A549 (cell line): Measurements from ENCODE around the gene FBLN5. TPM values are rescaled to one million over a fixed set of nuclear protein-coding genes. Genes with fewer than 3 reads are reported as not detected.

Experiments used
- ATAC-seq, 2 experiments: fragments of 200-7000 bp in 1 of 2; fragments of >200 bp in 1 of 2; cut with Nextera tagmentation in 1 of 2; cut with Tn5 transposase in 1 of 2; 3 replicates each; pipeline versions ENCODE4 v1.8.0 to v1.9.1; 2018 to 2020; ENCODE audit warnings: mild to moderate bottlenecking in 1 of 2, moderate library complexity in 1 of 2
- CTCF ChIA-PET: fragments of 300-600 bp; sonication (Branson Sonifier 250); formaldehyde crosslinking; extraction: SDS; loops from one replicate; lab custom pipeline; 2021; ENCODE audit warnings: antibody characterized with exemption, inconsistent platforms; lab: Yijun Ruan, JAX
- POLR2A ChIA-PET: fragments of 350-600 bp; formaldehyde crosslinking; extraction: SDS; loops from one replicate; lab custom pipeline; 2021; ENCODE audit warnings: antibody characterized with exemption, inconsistent platforms; lab: Yijun Ruan, JAX
- DNase-seq, 2 experiments: peaks; one replicate each; pipeline versions ENCODE4 v3.0.0 to v3.0.0-alpha.2; 2011 to 2016; ENCODE audit warnings: low read depth in 1 of 2, low spot score in 1 of 2
- FAIRE-seq: peaks from 2 replicates; lab custom pipeline; 2011; peaks lifted over from hg19 to GRCh38; lab: Jason Lieb, UNC
- H3K27ac ChIP-seq, 2 experiments: fragments of >200 bp; sonication (Bioruptor Twin); formaldehyde crosslinking; 3 replicates each; pipeline ENCODE4 v1.5.1; 2016 to 2017
- H3K4me1 ChIP-seq: fragments of >200 bp; sonication (Bioruptor Twin); formaldehyde crosslinking; 3 replicates; pipeline ENCODE4 v1.6.1; 2016
- H3K4me2 ChIP-seq: fragments of >200 bp; sonication (Bioruptor Twin); formaldehyde crosslinking; 3 replicates; pipeline ENCODE4 v1.6.1; 2016
- H3K4me3 ChIP-seq: fragments of >200 bp; sonication (Bioruptor Twin); formaldehyde crosslinking; 3 replicates; pipeline ENCODE4 v1.5.1; 2016
- H3K9me3 ChIP-seq: fragments of >200 bp; sonication (Bioruptor Twin); formaldehyde crosslinking; 3 replicates; pipeline ENCODE4 v1.6.1; 2016
- BCL3 ChIP-seq: fragments of >200 bp; sonication (Bioruptor Twin); formaldehyde crosslinking; IDR thresholded peaks from 3 replicates; pipeline ENCODE4 v1.6.1; 2016
- CBX8 ChIP-seq: fragments of 200-600 bp; sonication (generic); IDR thresholded peaks from 2 replicates; pipeline ENCODE4 v1.6.1; 2016
- CEBPB ChIP-seq, 2 experiments: fragments of >200 bp in 1 of 2; sonication (Bioruptor Twin) in 1 of 2; formaldehyde crosslinking in 1 of 2; IDR thresholded peaks; 2 replicates each; pipeline ENCODE4 v1.6.1; 2012 to 2016
- EHF ChIP-seq: fragments of 250-450 bp; sonication (Bioruptor Pico); IDR thresholded peaks from 2 replicates; pipeline ENCODE4 v1.5.0; 2020; ENCODE audit warnings: mild to moderate bottlenecking
- FOXS1 ChIP-seq: fragments of 250-450 bp; sonication (Bioruptor Pico); IDR thresholded peaks from 2 replicates; pipeline ENCODE4 v1.5.0; 2020; ENCODE audit warnings: mild to moderate bottlenecking, moderate library complexity
- GATA3 ChIP-seq: IDR thresholded peaks from 2 replicates; pipeline ENCODE4 v1.6.1; 2012; ENCODE audit warnings: borderline replicate concordance
- HOXB13 ChIP-seq: fragments of 250-450 bp; sonication (Bioruptor Pico); IDR thresholded peaks from 2 replicates; pipeline ENCODE4 v1.5.0; 2020; ENCODE audit warnings: low read depth, mild to moderate bottlenecking, moderate library complexity
- HOXB5 ChIP-seq: fragments of 250-450 bp; sonication (Bioruptor Pico); IDR thresholded peaks from 2 replicates; pipeline ENCODE4 v1.5.0; 2020; ENCODE audit warnings: mild to moderate bottlenecking, moderate library complexity
- JUNB ChIP-seq: fragments of >200 bp; sonication (Bioruptor Twin); formaldehyde crosslinking; IDR thresholded peaks from 2 replicates; pipeline ENCODE4 v1.6.1; 2016
- NFE2L2 ChIP-seq: fragments of 150-350 bp; conservative IDR thresholded peaks from 2 replicates; pipeline ENCODE4 v1.6.1; 2014; ENCODE audit warnings: low read length
- PBX3 ChIP-seq: IDR thresholded peaks from 2 replicates; pipeline ENCODE4 v1.6.1; 2012
- POLR2A ChIP-seq: IDR thresholded peaks from 2 replicates; pipeline ENCODE4 v1.6.1; 2012; ENCODE audit warnings: mild to moderate bottlenecking, low read length
- RARB ChIP-seq: fragments of 250-450 bp; sonication (Bioruptor Pico); IDR thresholded peaks from 2 replicates; pipeline ENCODE4 v1.8.0; 2021; ENCODE audit warnings: mild to moderate bottlenecking, moderate library complexity
- RCOR1 ChIP-seq: fragments of 150-350 bp; IDR thresholded peaks from 2 replicates; pipeline ENCODE4 v1.6.1; 2014; ENCODE audit warnings: antibody characterized with exemption, low read length, low read depth
- RFX5 ChIP-seq: fragments of 450-650 bp; IDR thresholded peaks from 2 replicates; pipeline ENCODE4 v1.7.1; 2014; ENCODE audit warnings: antibody characterized with exemption, mild to moderate bottlenecking, moderate library complexity
- SMC3 ChIP-seq: fragments of >200 bp; sonication (Bioruptor Twin); formaldehyde crosslinking; IDR thresholded peaks from 3 replicates; pipeline ENCODE4 v1.6.1; 2018; ENCODE audit warnings: inconsistent platforms
- ZNF302 ChIP-seq: fragments of 250-450 bp; sonication (Bioruptor Pico); IDR thresholded peaks from 2 replicates; pipeline ENCODE4 v1.9.0; 2021; ENCODE audit warnings: inconsistent platforms, mild to moderate bottlenecking, moderate library complexity
- ZSCAN20 ChIP-seq: fragments of 250-450 bp; sonication (Bioruptor Pico); IDR thresholded peaks from 2 replicates; pipeline ENCODE4 v1.8.0; 2022; ENCODE audit warnings: mild to moderate bottlenecking, moderate library complexity
- WGBS: methylation state at CpG from one replicate; pipeline ENCODE4 v1.1.6; 2017; ENCODE audit errors: missing lambda C conversion rate; 5-methylcytosine and 5-hydroxymethylcytosine counted together
- polyA plus RNA-seq, 4 experiments: library from polyadenylated mRNA; depleted of rRNA in 3 of 4; stranded (reverse); fragments of >200 nt; fragmentation: RNase III in 1 of 4; extraction: RNeasy Plus Mini Kit Qiagen cat#74134 plus additional on column Dnase treatment in 1 of 4; gene quantifications; 2 replicates in 3 of 4; 3 replicates in 1 of 4; pipeline ENCODE4 v1.2.3, GENCODE V29; 2011 to 2017
- TF ChIP-seq, protein P1 (sequence below): fragments of 200-600 bp; sonication (generic); IDR thresholded peaks from 2 replicates; pipeline ENCODE4 v1.6.1; 2016; ENCODE audit warnings: antibody characterized with exemption, mild to moderate bottlenecking, moderate library complexity
- TF ChIP-seq, protein P2 (sequence below): fragments of 250-450 bp; sonication (Bioruptor Pico); IDR thresholded peaks from 2 replicates; pipeline ENCODE4 v1.5.0; 2020; ENCODE audit warnings: low read depth, mild to moderate bottlenecking, moderate library complexity

The FBLN5 gene
- polyA plus RNA-seq, 2 of the 4 experiments (the other 2 are of a cell fraction), result 0.88 to 1.3 TPM

- no peaks in the 10 kb centered on the region for H3K4me1 ChIP-seq
- CTCF ChIA-PET, result no interaction called here
- H3K9me3 ChIP-seq, result no peaks in the 10 kb centered on the region
- ATAC-seq, result no peak
- no peak overlapping the region for H3K27ac ChIP-seq
- H3K4me3 ChIP-seq, result no peak overlapping the region
- TF ChIP-seq JUNB (no peak), NFE2L2 (no peak), PBX3 (no peak), RARB (CRISPR knock-in tag) (no peak), ZNF302 (CRISPR knock-in tag) (no peak), CEBPB (IDR thresholded peaks at IDR 0.05) (no peak), FOXS1 (CRISPR knock-in tag) (no peak), RFX5 (no peak), EHF (CRISPR knock-in tag) (no peak), RCOR1 (no peak)
- TF ChIP-seq, protein P1, sequence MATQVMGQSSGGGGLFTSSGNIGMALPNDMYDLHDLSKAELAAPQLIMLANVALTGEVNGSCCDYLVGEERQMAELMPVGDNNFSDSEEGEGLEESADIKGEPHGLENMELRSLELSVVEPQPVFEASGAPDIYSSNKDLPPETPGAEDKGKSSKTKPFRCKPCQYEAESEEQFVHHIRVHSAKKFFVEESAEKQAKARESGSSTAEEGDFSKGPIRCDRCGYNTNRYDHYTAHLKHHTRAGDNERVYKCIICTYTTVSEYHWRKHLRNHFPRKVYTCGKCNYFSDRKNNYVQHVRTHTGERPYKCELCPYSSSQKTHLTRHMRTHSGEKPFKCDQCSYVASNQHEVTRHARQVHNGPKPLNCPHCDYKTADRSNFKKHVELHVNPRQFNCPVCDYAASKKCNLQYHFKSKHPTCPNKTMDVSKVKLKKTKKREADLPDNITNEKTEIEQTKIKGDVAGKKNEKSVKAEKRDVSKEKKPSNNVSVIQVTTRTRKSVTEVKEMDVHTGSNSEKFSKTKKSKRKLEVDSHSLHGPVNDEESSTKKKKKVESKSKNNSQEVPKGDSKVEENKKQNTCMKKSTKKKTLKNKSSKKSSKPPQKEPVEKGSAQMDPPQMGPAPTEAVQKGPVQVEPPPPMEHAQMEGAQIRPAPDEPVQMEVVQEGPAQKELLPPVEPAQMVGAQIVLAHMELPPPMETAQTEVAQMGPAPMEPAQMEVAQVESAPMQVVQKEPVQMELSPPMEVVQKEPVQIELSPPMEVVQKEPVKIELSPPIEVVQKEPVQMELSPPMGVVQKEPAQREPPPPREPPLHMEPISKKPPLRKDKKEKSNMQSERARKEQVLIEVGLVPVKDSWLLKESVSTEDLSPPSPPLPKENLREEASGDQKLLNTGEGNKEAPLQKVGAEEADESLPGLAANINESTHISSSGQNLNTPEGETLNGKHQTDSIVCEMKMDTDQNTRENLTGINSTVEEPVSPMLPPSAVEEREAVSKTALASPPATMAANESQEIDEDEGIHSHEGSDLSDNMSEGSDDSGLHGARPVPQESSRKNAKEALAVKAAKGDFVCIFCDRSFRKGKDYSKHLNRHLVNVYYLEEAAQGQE, result no peak
- 62% methylated on average over 4 of the region's 4 CpGs for WGBS
- H3K4me2 ChIP-seq, result no peak overlapping the region
- DNase-seq, result no peak
- POLR2A ChIA-PET, result no interaction called here
- no peak for FAIRE-seq
Measured at GRCh38 chr14:91843437-91843836, 104.1 kb downstream of the FBLN5 start.

- TF ChIP-seq JUNB (no peak), HOXB13 (CRISPR knock-in tag) (no peak), HOXB5 (no peak), SMC3 (no peak)
- Histone ChIP-seq H3K4me2 (no peak overlapping the region), H3K9me3 (no peaks in the 10 kb centered on the region), H3K4me3 (no peak overlapping the region), H3K4me1 (peaks cover 10% of the 10 kb centered on the region; the same call in 2 of the 3 replicates), H3K27ac (no peak overlapping the region)
- ChIA-PET POLR2A (no interaction called here), CTCF (interaction anchor here (1.6 kb wide), 1 partner anchor 70 kb away, joined by 6 read pairs; no protein-coding TSS in a partner anchor)
- DNase-seq (no peak), ATAC-seq (no peak), FAIRE-seq (no peak)
Measured at GRCh38 chr14:91841065-91841464, 106.4 kb downstream of the FBLN5 start.

- H3K4me3 ChIP-seq, result no peak overlapping the region
- 87% methylated on average over 1 of the region's 1 CpG for WGBS
- H3K4me2 ChIP-seq, result no peak overlapping the region
- no peaks in the 10 kb centered on the region for H3K9me3 ChIP-seq
- ATAC-seq (no peak), DNase-seq (no peak), FAIRE-seq (no peak)
- CTCF ChIA-PET, result interaction anchor here (0.9 to 1.6 kb wide), 3 partner anchors 12 to 71 kb away, joined by 3 to 6 read pairs (median 3); no protein-coding TSS in a partner anchor
- no peak overlapping the region for H3K27ac ChIP-seq
- POLR2A ChIA-PET, result no interaction called here
- peaks cover 10% of the 10 kb centered on the region; the same call in 2 of the 3 replicates for H3K4me1 ChIP-seq
- TF ChIP-seq ZSCAN20 (CRISPR knock-in tag), result no peak
- no peak for TF ChIP-seq NFE2L2
- no peak for TF ChIP-seq GATA3
- no peak for TF ChIP-seq POLR2A
- no peak for TF ChIP-seq RARB (CRISPR knock-in tag)
- TF ChIP-seq BCL3, result no peak
- no peak for TF ChIP-seq EHF (CRISPR knock-in tag)
- TF ChIP-seq RFX5, result no peak
- TF ChIP-seq CBX8, result no peak
- TF ChIP-seq HOXB5, result no peak
- TF ChIP-seq, protein P2, sequence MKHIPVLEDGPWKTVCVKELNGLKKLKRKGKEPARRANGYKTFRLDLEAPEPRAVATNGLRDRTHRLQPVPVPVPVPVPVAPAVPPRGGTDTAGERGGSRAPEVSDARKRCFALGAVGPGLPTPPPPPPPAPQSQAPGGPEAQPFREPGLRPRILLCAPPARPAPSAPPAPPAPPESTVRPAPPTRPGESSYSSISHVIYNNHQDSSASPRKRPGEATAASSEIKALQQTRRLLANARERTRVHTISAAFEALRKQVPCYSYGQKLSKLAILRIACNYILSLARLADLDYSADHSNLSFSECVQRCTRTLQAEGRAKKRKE (CRISPR knock-in tag), result no peak
- TF ChIP-seq FOXS1 (CRISPR knock-in tag), result no peak
- TF ChIP-seq, all 56 proteins: peak for 0
Measured at GRCh38 chr14:91839749-91840148, 107.7 kb downstream of the FBLN5 start.
